Sigmoid colon (tissue), 7 donors: ENCODE results near the gene ATAD5. TPM values are rescaled to one million over a fixed set of nuclear protein-coding genes. Genes with fewer than 3 reads are reported as not detected.
"Not testable (repeated sequence)": the region's sequence is repeated elsewhere in the genome, so short reads cannot be mapped to it uniquely, and the experiment has no call there.

Experiments
- DNase-seq: peaks from one replicate; pipeline ENCODE4 v3.0.0-alpha.2; 2019
- H3K27ac ChIP-seq, 4 donors: fragments of 200-600 bp; sonication (generic); one replicate each; pipeline ENCODE4 v1.5.1; 2016 to 2019; ENCODE audit warnings: mild to moderate bottlenecking in 1 of 4
- H3K27me3 ChIP-seq, 3 donors: fragments of 200-600 bp; sonication (generic); one replicate each; pipeline ENCODE4 v1.5.1; 2019; ENCODE audit warnings: mild to moderate bottlenecking in 1 of 3
- H3K36me3 ChIP-seq, 4 donors: fragments of 200-600 bp; sonication (generic); one replicate each; pipeline ENCODE4 v1.5.1; 2016 to 2019
- H3K4me1 ChIP-seq, 4 donors: fragments of 200-600 bp; sonication (generic); one replicate each; pipeline ENCODE4 v1.5.1; 2017 to 2019
- H3K4me3 ChIP-seq, 4 donors: fragments of 200-600 bp; sonication (generic); one replicate each; pipeline ENCODE4 v1.5.1; 2017 to 2019; ENCODE audit warnings: mild to moderate bottlenecking in 2 of 4, moderate library complexity in 1 of 4
- H3K9me3 ChIP-seq, 4 donors: fragments of 200-600 bp in 3 of 4; sonication (generic) in 3 of 4; one replicate each; pipeline versions ENCODE4 v1.5.1 to v1.6.1; 2013 to 2019
- CTCF ChIP-seq, 4 experiments: fragments of 450-650 bp in 3 of 4; fragments of 200-600 bp in 1 of 4; IDR thresholded peaks; one replicate each; pipeline ENCODE4 v1.5.1; 2016 to 2019; ENCODE audit warnings: antibody characterized with exemption in 4 of 4, mild to moderate bottlenecking in 3 of 4, moderate library complexity in 2 of 4
- EP300 ChIP-seq, 4 donors: sonication (generic); formaldehyde crosslinking; IDR thresholded peaks; one replicate each; pipeline ENCODE4 v1.6.1; 2017; ENCODE audit warnings: antibody characterized with exemption in 4 of 4
- POLR2A ChIP-seq, 2 donors: fragments of 450-650 bp; IDR thresholded peaks; one replicate each; pipeline ENCODE4 v1.6.1; 2016; ENCODE audit warnings: antibody characterized with exemption in 2 of 2, mild to moderate bottlenecking in 2 of 2, moderate library complexity in 2 of 2
- POLR2AphosphoS5 ChIP-seq, 4 donors: sonication (generic); formaldehyde crosslinking; IDR thresholded peaks; one replicate each; pipeline ENCODE4 v1.6.1; 2017; ENCODE audit warnings: antibody characterized with exemption in 4 of 4
- WGBS, 2 donors: extraction: QIAGEN DNeasy Blood & Tissue Kit; methylation state at CpG; one replicate each; pipeline ENCODE4 v1.1.7; 2013; 5-methylcytosine and 5-hydroxymethylcytosine counted together
- intact Hi-C: fragments of 100-400 bp; cut with DNase I; formaldehyde crosslinking; loops from one replicate; pipeline ENCODE4 v1.15.1; 2023
- polyA plus RNA-seq, 3 donors: library from polyadenylated mRNA; stranded (reverse); fragments of 200-250 nt; gene quantifications; one replicate each; pipeline ENCODE4 v1.2.3, GENCODE V29; 2013
- total RNA-seq, 4 donors: library from RNA; depleted of rRNA; stranded (reverse); fragments of >200 nt; gene quantifications; one replicate each; pipeline ENCODE4 v1.1.0, GENCODE V29; 2016
- donor health status: healthy with polysubstance abuse.
- donor health status: Bipolar disorder and iron deficiency.
- donor health status: healthy.

ATAD5 gene
- total and polyA plus RNA-seq, 7 donors, result 0.46 to 1.7 (median 0.82) TPM

GRCh38 chr17:30821871-30822723 is 9.7 kb upstream of the ATAD5 start:
- Histone ChIP-seq H3K9me3 (no peaks in the 10 kb centered on the region), H3K36me3 (no peaks in the 10 kb centered on the region), H3K4me3 (peak overlapping the region in 1 of 4 donors; percentile 99), H3K27me3 (no peaks in the 10 kb centered on the region), H3K27ac (no peak overlapping the region), H3K4me1 (peaks cover 0 to 32% (median 15%) of the 10 kb centered on the region in 4 donors)
- WGBS, 2 donors, result 26 to 32% methylated on average over 9 of the region's 9 CpGs
- intact Hi-C loops, result loop anchor here (10.0 kb wide), 1 partner anchor 107 kb away; no protein-coding TSS in a partner anchor
- DNase-seq, result no peak
- TF ChIP-seq POLR2A (IDR thresholded peaks at IDR 0.05) (no peak), EP300 (IDR thresholded peaks at IDR 0.05) (no peak), POLR2AphosphoS5 (IDR thresholded peaks at IDR 0.05) (no peak), CTCF (IDR thresholded peaks at IDR 0.05) (no peak)

GRCh38 chr17:30822919-30823318 is 8.8 kb upstream of the ATAD5 start:
- DNase-seq, H3K9me3 ChIP-seq, H3K27me3 ChIP-seq, H3K36me3 ChIP-seq: not testable (repeated sequence)
- peak overlapping the region in 1 of 4 donors; percentile 90 for H3K27ac ChIP-seq
- 55 to 70% methylated on average over 14 of the region's 14 CpGs for WGBS, 2 donors
- intact Hi-C loops, result loop anchor here (10.0 kb wide), 1 partner anchor 108 kb away; no protein-coding TSS in a partner anchor
- H3K4me1 ChIP-seq, result peaks cover 0 to 32% (median 15%) of the 10 kb centered on the region in 4 donors
- peak overlapping the region in 3 of 4 donors; percentile 1 to 99 (median 76) for H3K4me3 ChIP-seq

- WGBS, 2 donors, result 32 to 68% methylated on average over 7 of the region's 7 CpGs
- TF ChIP-seq CTCF (IDR thresholded peaks at IDR 0.05) (no peak), POLR2A (IDR thresholded peaks at IDR 0.05) (no peak), EP300 (IDR thresholded peaks at IDR 0.05) (no peak), POLR2AphosphoS5 (IDR thresholded peaks at IDR 0.05) (no peak)
- H3K4me3 ChIP-seq, result peak overlapping the region; percentile 76 to 99 (median 96)
- no peak for DNase-seq
- no peaks in the 10 kb centered on the region for H3K27me3 ChIP-seq
- H3K9me3 ChIP-seq, result no peaks in the 10 kb centered on the region
- H3K4me1 ChIP-seq, result peaks cover 0 to 32% (median 15%) of the 10 kb centered on the region in 4 donors
- intact Hi-C loops, result loop anchor here (10.0 kb wide), 1 partner anchor 109 kb away; no protein-coding TSS in a partner anchor
- peak overlapping the region in 2 of 4 donors; percentile 87 to 90 for H3K27ac ChIP-seq
- H3K36me3 ChIP-seq, result no peaks in the 10 kb centered on the region
These were observed 8.3 kb upstream of the ATAD5 start for GRCh38 chr17:30823421-30823820.

GRCh38 chr17:30824002-30824355 is 7.8 kb upstream of the ATAD5 start:
- intact Hi-C loops, result loop anchor here (10.0 kb wide), 1 partner anchor 109 kb away; no protein-coding TSS in a partner anchor
- no peaks in the 10 kb centered on the region for H3K36me3 ChIP-seq
- 1% methylated on average over 11 of the region's 11 CpGs for WGBS, 2 donors
- peak overlapping the region; percentile 76 to 99 (median 96) for H3K4me3 ChIP-seq
- H3K27ac ChIP-seq, result peak overlapping the region; percentile 77 to 90 (median 87)
- DNase-seq, result no peak
- peaks cover 0 to 32% (median 15%) of the 10 kb centered on the region in 4 donors for H3K4me1 ChIP-seq
- no peaks in the 10 kb centered on the region for H3K9me3 ChIP-seq
- no peaks in the 10 kb centered on the region for H3K27me3 ChIP-seq
- TF ChIP-seq EP300 (IDR thresholded peaks at IDR 0.05) (no peak), POLR2AphosphoS5 (IDR thresholded peaks at IDR 0.05) (no peak), CTCF (IDR thresholded peaks at IDR 0.05) (no peak), POLR2A (IDR thresholded peaks at IDR 0.05) (no peak)
